ENCODE results near the gene METTL14.
A peak's percentile ranks its signal among the peaks of the same experiment; 100 is the strongest.

The METTL14 gene

GRCh38 chr4:118741301-118741855, 56.2 kb downstream of the METTL14 start:
- TF ChIP-seq ZC3H10 (CRISPR knock-in tag; IDR thresholded peaks at IDR 0.05) (no peak), CREB5 (CRISPR knock-in tag; IDR thresholded peaks at IDR 0.05; ENCODE audit: low read depth) (no peak), OSR1 (CRISPR knock-in tag; IDR thresholded peaks at IDR 0.05) (no peak), POU6F1 (CRISPR knock-in tag; IDR thresholded peaks at IDR 0.05; ENCODE audit: borderline replicate concordance, low read depth) (no peak), ESRRG (CRISPR knock-in tag; IDR thresholded peaks at IDR 0.05) (no peak), TOX (CRISPR knock-in tag; IDR thresholded peaks at IDR 0.05; ENCODE audit: borderline replicate concordance) (no peak), TSHZ2 (CRISPR knock-in tag; IDR thresholded peaks at IDR 0.05) (no peak), RARB (CRISPR knock-in tag; IDR thresholded peaks at IDR 0.05) (no peak), BACH2 (CRISPR knock-in tag; IDR thresholded peaks at IDR 0.05; ENCODE audit: borderline replicate concordance) (no peak), ARNTL (CRISPR knock-in tag; IDR thresholded peaks at IDR 0.05; ENCODE audit: borderline replicate concordance, low read depth) (no peak), SNAI2 (CRISPR knock-in tag; IDR thresholded peaks at IDR 0.05) (no peak), ISL1 (CRISPR knock-in tag; IDR thresholded peaks at IDR 0.05) (no peak), ZFP30 (CRISPR knock-in tag; IDR thresholded peaks at IDR 0.05) (no peak), ZFP3 (CRISPR knock-in tag; IDR thresholded peaks at IDR 0.05) (no peak), GLIS3 (CRISPR knock-in tag; IDR thresholded peaks at IDR 0.05) (no peak), TCF4 (CRISPR knock-in tag; IDR thresholded peaks at IDR 0.05; ENCODE audit: borderline replicate concordance) (no peak), CSDC2 (CRISPR knock-in tag; IDR thresholded peaks at IDR 0.05) (no peak), ZNF70 (CRISPR knock-in tag; IDR thresholded peaks at IDR 0.05) (no peak), PPARA (CRISPR knock-in tag; IDR thresholded peaks at IDR 0.05; ENCODE audit: borderline replicate concordance) (no peak), ZNF565 (CRISPR knock-in tag; conservative IDR thresholded peaks at IDR 0.05; ENCODE audit: low read depth) (no peak)
- peak; percentile 48 for ATAC-seq

GRCh38 chr4:118742050-118742449, 56.9 kb downstream of the METTL14 start:
- peak; percentile 57 for ATAC-seq
- no peak for TF ChIP-seq ZNF565 (CRISPR knock-in tag; conservative IDR thresholded peaks at IDR 0.05; ENCODE audit: low read depth)
- TF ChIP-seq ESRRG (CRISPR knock-in tag; IDR thresholded peaks at IDR 0.05): no peak
- TF ChIP-seq PPARA (CRISPR knock-in tag; IDR thresholded peaks at IDR 0.05; ENCODE audit: borderline replicate concordance): no peak
- no peak for TF ChIP-seq GLIS3 (CRISPR knock-in tag; IDR thresholded peaks at IDR 0.05)
- no peak for TF ChIP-seq CSRNP3 (CRISPR knock-in tag; IDR thresholded peaks at IDR 0.05)
- TF ChIP-seq PATZ1 (CRISPR knock-in tag; IDR thresholded peaks at IDR 0.05; ENCODE audit: borderline replicate concordance): no peak
- no peak for TF ChIP-seq ZC3H10 (CRISPR knock-in tag; IDR thresholded peaks at IDR 0.05)
- no peak for TF ChIP-seq OSR1 (CRISPR knock-in tag; IDR thresholded peaks at IDR 0.05)
- no peak for TF ChIP-seq RARB (CRISPR knock-in tag; IDR thresholded peaks at IDR 0.05)
- TF ChIP-seq BACH2 (CRISPR knock-in tag; IDR thresholded peaks at IDR 0.05; ENCODE audit: borderline replicate concordance): no peak
- no peak for TF ChIP-seq CSDC2 (CRISPR knock-in tag; IDR thresholded peaks at IDR 0.05)
- no peak for TF ChIP-seq TOX (CRISPR knock-in tag; IDR thresholded peaks at IDR 0.05; ENCODE audit: borderline replicate concordance)
- TF ChIP-seq ZNF70 (CRISPR knock-in tag; IDR thresholded peaks at IDR 0.05): no peak
- TF ChIP-seq ZNF8 (CRISPR knock-in tag; IDR thresholded peaks at IDR 0.05): no peak
- no peak for TF ChIP-seq ISL1 (CRISPR knock-in tag; IDR thresholded peaks at IDR 0.05)
- TF ChIP-seq ARNTL (CRISPR knock-in tag; IDR thresholded peaks at IDR 0.05; ENCODE audit: borderline replicate concordance, low read depth): no peak

Measured in SK-N-SH treated with all-trans-retinoic acid at 6 μM for 48 hours (cell line).